GM12872 (cell line): ENCODE results near the gene PRKCE.

Experiments
- TF ChIP-seq, protein P1 (sequence below): IDR thresholded peaks from 3 replicates; pipeline ENCODE4 v1.5.1; 2011; ENCODE audit warnings: low read depth, mild to moderate bottlenecking, low read length, moderate library complexity; ENCODE audit not compliant: insufficient read depth

The PRKCE gene

DNA sequence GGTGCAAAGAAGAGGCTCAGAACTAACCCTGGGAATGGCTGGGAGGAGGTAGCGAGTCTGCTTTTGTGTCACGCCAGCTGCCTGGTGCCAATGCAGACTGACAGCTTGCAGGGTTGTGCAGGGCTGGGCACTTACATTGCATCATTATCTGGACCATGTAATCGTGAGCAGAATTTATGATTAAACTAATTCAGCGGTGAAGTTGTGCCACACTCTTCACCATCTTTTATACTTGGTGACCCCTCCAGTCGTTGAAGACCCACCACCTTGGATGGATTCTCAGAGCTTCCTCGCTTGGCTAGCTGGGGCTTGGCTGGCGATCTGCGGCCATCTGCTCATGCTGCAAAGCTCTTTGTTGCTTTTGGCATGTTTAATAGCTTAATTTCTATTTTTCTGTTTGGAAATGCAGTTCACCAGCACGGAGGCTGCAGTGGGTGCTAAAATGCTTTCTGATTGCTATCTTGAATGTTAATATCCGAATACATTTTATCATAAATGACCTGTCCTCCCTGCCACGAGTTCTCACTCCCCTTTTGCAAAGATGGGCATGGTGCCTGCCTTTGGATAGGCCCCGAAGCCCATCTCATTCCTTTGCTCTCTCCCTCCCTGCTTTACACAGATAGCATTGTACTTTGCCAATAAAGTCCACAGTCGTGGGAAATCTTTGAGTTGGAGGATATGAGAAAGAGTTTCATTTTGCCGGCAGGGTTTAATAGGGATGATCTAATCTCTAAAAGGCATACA, 188.2 kb downstream of the PRKCE start:
- TF ChIP-seq, protein P1, sequence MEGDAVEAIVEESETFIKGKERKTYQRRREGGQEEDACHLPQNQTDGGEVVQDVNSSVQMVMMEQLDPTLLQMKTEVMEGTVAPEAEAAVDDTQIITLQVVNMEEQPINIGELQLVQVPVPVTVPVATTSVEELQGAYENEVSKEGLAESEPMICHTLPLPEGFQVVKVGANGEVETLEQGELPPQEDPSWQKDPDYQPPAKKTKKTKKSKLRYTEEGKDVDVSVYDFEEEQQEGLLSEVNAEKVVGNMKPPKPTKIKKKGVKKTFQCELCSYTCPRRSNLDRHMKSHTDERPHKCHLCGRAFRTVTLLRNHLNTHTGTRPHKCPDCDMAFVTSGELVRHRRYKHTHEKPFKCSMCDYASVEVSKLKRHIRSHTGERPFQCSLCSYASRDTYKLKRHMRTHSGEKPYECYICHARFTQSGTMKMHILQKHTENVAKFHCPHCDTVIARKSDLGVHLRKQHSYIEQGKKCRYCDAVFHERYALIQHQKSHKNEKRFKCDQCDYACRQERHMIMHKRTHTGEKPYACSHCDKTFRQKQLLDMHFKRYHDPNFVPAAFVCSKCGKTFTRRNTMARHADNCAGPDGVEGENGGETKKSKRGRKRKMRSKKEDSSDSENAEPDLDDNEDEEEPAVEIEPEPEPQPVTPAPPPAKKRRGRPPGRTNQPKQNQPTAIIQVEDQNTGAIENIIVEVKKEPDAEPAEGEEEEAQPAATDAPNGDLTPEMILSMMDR, result no peak

DNA sequence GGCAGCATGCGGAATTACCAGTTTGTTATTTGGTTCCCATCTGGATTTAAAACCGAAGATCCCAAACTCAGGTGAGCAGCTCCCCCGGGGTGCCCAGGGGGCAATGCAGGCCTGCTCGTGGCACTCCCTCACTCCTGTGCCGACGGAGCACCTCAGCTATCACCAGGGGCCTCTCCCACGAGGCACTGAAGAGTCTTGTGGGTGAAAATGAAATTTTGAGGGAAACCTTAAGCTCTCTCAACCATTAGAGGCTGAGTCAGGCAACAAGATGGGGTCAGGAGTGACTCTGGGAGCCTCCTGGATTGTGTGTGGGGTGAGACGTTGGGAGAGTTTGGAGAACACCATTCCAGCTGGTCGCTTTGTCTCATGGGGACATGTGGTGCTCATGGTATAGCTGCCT, 189.0 kb downstream of the PRKCE start:
- TF ChIP-seq, protein P1, result no peak

GRCh38 chr2:45841752-45842407, 190.4 kb downstream of the PRKCE start:
- TF ChIP-seq, protein P1, result no peak

DNA sequence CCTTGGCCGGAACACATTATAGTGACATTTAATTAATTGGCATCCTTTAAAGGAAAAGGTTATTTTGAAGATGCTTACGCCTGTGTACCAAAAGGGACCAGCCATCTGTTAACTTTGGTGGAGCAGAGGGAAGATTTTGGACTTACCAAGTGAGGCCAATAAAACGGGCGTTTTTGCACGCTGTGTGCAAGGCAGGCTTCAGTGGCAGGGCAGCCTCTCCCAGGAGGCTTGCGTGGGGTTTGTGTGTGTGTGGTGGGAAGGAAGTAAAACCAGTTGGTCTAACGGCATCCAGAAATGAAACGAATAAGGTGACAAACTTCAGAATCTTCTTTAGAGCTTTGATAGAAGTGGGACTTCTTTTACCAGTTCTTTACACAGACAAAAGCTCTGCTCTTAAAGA, 191.7 kb downstream of the PRKCE start:
- TF ChIP-seq, protein P1, result no peak

- TF ChIP-seq, protein P1, result no peak
Measured at GRCh38 chr2:45844796-45845457, 193.5 kb downstream of the PRKCE start.

GRCh38 chr2:45845566-45845965, 194.1 kb downstream of the PRKCE start:
- TF ChIP-seq, protein P1, result no peak

GRCh38 chr2:45849491-45850283, 198.2 kb downstream of the PRKCE start:
- TF ChIP-seq, protein P1, result no peak
